Stimulated activated CD4-positive, alpha-beta T cell treated with anti-CD3 and anti-CD28 coated beads, Interleukin-15, amount 100 ng/mL, for 1 hour (primary cell): Measurements from ENCODE around the gene ANKRD33.

Experiments used
- DNase-seq, 2 donors: peaks; one replicate each; pipeline ENCODE4 v3.0.0-alpha.2; 2020; ENCODE audit warnings: low read depth in 1 of 2, low spot score in 1 of 2

ANKRD33 gene

DNA sequence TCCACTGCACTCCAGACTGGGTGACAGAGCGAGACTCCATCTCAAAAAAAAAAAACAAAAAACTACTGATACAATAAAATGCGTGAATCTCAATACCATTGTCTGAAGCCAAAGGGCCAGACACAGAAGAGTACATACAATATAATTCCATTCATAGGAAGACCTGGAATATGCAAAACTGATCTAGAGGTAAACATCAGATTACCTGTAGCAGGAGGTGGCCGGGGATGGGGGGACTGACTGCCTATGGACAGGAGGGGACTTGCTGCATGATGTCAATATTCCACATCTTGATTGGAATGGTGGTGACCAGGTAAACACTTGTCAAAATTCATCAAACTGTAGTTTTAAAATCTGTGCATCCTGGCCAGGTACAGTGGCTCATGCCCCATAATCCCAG lies 26.9 kb upstream of the ANKRD33 start:
- DNase-seq, result no peak

GRCh38 chr12:51862947-51863346 lies 25.0 kb upstream of the ANKRD33 start:
- DNase-seq, result no peak

DNA sequence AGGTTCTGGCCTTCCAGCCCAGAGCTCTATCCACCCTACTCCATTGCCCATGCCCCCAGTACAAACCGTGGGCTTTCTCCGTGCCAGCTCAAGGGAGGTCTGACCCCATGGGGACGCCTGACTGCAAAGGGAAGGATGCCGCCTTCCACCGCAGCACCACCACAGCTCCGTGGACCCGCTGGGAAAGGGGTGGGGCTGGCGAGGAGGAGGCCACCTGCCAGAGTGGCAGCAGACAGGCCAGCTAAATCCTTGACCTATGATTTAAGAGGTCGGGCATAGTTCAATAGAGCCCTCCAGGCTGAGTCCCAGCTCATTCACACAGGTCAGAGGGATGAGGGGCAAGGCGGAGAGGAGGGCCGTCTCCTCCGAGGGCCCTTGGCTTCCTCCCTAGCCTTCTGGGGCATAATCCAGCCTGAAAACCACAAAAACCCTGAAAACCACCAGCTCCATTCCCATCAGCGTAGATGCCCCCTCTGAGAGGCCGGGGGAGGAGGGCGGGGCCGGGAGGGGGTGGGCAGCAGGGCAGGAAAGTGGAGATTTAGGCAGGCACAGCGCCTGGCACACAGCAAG lies 24.5 kb upstream of the ANKRD33 start:
- no peak for DNase-seq

GRCh38 chr12:51863933-51864832 lies 23.7 kb upstream of the ANKRD33 start:
- no peak for DNase-seq

DNA sequence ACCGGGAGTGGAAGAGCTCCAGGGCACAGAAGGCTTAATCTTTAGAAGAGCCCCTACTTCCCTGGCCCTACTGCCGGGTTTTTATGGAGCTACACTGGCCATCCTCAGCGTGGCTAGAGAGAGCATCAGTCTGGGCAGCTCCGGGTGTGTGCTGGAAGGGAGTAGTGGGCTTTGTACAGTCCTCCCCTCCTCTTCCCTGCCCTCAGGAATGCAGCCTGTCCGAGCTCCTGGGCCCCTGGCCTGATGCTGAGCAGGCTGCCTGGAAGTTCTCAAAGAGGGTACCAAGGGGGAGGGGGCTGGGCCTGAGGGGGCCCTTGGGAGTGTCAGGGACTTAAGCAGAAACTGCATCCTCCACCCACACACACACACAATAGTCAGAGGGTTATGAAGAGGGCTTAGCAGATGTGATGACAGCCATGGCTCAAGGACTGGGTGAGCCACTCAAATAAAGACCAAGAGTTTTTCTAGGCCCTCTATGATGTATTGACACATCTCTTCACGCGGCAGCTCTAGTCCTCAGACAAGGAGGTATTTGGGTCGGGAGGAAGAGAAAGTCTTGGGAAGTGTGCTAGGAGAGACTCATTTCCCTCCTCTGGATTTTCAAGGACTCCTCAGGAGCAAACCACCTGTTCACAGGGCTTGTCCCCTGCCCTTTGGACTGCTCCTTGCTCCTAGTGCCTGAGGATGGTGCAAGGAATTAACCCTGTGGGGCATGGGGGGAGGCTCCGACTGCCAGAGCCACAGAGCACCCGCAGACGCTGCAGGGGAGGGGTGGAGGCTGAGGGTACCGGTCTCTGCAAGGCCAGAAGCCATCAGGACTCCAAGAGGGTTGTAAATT lies 22.9 kb upstream of the ANKRD33 start:
- DNase-seq, result no peak

GRCh38 chr12:51865757-51866270 lies 22.1 kb upstream of the ANKRD33 start:
- no peak for DNase-seq

DNA sequence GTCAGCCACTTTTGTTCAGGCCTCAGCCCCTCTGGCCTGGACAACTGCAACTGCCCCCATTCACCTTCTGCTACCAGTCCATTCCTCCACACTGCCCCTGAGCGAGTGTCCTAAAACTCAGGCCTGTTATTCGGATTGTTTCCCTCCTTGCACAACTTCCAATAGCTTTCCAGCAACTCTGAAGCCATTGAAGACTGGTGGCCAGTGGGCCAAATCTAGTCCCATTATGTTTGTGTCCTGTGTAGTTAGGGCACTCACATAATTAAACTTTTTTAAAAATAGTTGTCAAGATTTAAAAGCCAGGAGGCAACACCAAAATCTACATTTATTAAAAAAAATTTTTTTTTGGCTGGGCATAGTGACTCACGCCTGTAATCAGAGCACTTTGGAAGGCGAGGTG lies 21.6 kb upstream of the ANKRD33 start:
- no peak for DNase-seq

GRCh38 chr12:51866762-51867161 lies 21.1 kb upstream of the ANKRD33 start:
- no peak for DNase-seq

- DNase-seq, result no peak
Observed at GRCh38 chr12:51867371-51867770, 20.5 kb upstream of the ANKRD33 start.

DNA sequence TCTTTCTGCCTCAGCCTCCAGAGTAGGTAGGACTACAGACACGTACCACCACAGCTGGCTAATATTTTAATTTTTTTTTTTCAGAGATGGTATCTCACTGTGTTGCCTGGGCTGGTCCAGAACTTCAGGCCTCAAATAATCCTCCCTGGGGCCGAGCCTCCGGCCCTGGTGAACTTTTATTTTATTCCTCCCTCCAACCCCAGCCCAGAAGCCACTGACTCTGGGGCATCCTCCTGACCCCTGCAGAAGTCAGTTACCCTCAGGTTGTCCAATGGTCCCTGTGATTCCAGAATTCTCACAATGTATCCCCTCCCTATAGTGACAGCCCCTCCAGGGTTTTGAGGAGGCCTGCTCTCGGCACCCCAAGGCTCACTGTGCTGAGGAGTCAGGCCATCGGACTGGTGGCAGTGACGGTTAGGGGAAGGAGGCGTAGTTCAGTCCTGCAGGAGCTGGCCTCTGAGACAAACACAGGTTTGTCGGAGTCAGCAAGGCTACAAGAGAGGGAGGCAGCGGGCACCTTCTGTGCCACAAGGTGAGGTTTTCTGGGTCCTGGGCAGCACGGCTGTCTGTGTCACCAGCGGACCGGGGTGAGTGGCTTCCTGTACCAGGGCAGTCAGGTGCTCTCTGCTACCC lies 20.0 kb upstream of the ANKRD33 start:
- no peak for DNase-seq

DNA sequence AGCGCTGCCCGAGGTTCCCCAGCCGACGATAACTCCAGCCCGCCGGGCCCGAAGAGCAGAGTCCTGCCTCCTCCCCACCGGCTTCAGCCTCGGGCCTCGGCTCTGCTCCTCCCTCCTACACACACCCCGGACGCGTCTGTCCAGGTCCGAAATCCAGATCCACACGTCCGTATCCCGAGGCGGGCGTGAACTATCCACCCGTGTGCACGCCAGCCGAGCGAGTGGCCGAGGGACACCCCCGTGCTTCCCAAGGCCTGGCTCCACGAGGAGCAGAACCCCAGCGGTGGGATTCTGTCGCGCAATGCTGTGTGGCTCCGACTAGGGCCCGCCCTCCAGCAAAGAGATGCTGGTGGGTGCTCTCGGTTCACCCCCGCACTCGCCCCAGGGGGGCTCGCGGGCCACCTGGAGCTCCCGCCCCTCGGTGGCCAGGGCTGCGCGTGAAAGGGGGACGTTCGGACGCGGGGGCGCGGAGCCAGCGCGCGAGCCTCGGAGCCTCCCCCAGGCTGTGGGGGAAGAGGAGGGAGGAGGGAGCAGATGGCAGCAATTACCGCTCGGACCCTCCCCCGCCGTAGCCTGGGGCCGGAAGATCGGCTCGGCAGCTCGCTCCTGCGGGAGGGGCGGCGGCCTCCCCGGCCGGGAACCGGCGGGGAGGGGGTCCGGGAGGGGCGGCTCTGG lies 18.9 kb upstream of the ANKRD33 start:
- DNase-seq, result no peak

DNA sequence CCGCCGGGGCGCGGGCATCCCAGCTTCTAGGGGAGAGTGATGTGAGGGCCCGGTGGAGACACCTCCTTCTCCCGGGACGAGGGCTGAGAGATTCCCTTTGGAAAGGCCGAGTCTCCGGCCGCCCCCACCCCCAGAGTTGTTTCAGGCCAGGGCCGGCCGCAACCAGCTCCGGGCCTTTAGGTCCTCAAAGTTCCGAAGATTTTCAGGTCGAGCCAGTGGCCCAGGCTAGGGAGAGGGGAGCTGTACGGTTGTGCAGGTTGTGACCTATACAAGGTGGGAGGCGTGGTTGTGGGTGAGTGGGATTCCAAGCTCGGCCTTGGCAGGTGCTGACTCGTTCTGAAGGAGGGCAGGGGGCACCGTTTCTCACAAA lies 18.4 kb upstream of the ANKRD33 start:
- DNase-seq, result no peak

GRCh38 chr12:51869931-51870330 lies 18.0 kb upstream of the ANKRD33 start:
- no peak for DNase-seq

GRCh38 chr12:51870504-51870903 lies 17.4 kb upstream of the ANKRD33 start:
- no peak for DNase-seq

DNA sequence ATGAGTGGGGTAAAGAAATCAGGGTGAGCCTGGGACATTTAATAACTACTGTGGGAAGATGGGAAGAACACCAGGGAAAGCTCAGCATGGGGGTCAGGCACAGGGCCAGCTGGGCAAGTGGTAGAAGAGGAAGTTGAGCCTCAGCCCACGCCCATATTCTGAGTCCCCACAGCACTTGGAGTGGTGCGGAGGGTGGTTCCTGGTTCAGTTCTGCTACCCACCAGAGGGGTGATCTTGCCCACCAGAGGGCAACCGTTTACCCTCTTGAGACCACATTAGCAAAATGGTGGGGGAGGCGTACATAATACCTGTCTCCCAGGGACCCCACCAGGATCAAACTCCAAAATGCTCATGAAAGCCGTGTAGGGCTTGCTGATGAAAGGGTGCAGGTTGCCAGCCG lies 16.8 kb upstream of the ANKRD33 start:
- DNase-seq, result no peak

GRCh38 chr12:51871918-51872688 lies 15.8 kb upstream of the ANKRD33 start:
- DNase-seq, result no peak

DNA sequence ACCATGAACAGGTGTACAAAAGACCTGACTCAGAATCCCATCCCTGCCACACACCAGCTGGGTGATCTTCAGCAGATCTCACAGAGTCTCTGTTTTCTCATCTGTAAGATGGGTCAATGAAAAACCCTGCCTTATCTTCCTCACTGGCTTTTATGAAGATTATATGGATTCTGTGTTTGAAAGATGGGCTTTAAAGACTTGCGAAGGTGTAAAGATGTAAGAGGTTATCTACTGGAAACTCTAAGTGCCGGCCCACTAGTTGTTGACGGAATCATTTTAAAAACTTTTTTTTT lies 15.3 kb upstream of the ANKRD33 start:
- DNase-seq, result no peak

DNA sequence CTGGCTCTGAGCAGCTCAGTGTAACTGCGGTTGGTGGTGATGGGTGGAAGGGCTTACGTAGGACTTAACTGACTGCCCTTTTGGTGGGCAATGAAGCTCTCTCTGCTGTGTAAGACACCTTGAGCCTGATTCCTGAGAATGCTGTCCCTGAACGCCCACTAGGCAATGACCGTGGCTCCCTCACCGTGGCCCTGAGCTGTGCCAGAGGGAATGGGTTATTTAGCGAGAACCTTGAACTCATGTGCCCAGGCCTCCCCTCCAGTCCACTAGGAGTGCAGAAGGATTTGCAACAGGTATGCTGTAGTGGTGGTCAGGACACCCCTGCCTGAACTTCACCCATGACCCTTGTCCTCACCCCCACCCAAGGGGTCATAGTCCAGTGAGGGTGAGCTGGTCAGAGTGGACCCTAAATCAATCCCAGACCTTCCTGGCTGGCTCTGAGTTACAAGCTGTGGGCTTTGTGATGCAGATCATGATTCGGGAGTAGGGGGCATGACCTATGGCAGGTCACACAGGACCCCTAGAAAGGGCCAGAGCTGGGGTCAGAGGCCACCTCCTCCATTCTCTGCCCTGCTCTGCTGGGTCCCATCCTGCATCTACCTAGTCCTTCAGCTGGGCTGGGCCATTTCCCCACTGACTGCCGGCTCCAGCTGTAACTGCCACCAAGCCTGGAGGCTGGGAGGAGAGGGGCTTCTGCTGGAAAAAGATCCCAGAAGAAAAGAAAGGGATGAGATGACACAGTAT lies 14.5 kb upstream of the ANKRD33 start:
- DNase-seq, result no peak

- no peak for DNase-seq
Observed at GRCh38 chr12:51874000-51874399, 13.9 kb upstream of the ANKRD33 start.

GRCh38 chr12:51874486-51874885 lies 13.4 kb upstream of the ANKRD33 start:
- no peak for DNase-seq
